NB4 (cell line): ENCODE results near the gene NME2.

ENCODE experiments used
- MYC ChIP-seq: IDR thresholded peaks from 2 replicates; pipeline ENCODE4 v1.6.1; 2011; ENCODE audit warnings: low read depth, low read length
- TF ChIP-seq, protein P1 (sequence below): IDR thresholded peaks from one replicate; pipeline ENCODE4 v1.5.1; 2012; ENCODE audit warnings: low read depth, low read length

DNA sequence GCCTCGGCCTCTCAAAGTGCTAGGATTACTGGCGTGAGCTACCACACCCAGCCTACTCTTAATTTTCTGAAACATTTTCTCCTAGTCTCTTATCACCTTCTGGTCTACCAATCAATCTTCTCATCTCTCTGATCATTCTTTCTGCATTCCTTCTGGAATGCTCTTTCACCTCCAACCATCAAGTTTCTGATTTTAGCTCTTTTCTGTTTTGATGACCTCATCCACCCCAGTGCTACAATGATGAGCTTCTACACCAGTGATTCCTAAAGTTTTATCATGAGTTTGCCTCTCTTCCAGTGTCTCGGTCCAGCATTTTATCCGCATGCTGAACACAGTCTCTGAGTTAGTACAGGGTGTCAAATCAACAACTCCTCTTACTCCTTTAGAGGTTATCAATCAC is 31.5 kb downstream of the NME2 start:
- TF ChIP-seq, protein P1, sequence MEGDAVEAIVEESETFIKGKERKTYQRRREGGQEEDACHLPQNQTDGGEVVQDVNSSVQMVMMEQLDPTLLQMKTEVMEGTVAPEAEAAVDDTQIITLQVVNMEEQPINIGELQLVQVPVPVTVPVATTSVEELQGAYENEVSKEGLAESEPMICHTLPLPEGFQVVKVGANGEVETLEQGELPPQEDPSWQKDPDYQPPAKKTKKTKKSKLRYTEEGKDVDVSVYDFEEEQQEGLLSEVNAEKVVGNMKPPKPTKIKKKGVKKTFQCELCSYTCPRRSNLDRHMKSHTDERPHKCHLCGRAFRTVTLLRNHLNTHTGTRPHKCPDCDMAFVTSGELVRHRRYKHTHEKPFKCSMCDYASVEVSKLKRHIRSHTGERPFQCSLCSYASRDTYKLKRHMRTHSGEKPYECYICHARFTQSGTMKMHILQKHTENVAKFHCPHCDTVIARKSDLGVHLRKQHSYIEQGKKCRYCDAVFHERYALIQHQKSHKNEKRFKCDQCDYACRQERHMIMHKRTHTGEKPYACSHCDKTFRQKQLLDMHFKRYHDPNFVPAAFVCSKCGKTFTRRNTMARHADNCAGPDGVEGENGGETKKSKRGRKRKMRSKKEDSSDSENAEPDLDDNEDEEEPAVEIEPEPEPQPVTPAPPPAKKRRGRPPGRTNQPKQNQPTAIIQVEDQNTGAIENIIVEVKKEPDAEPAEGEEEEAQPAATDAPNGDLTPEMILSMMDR, result no peak
- TF ChIP-seq MYC, result no peak
